PC-3 (cell line): Measurements from ENCODE around the gene PRL.

ENCODE experiments used
- EZH2 ChIP-seq: fragments of 300-600 bp; sonication (generic); IDR thresholded peaks from one replicate; pipeline ENCODE4 v1.6.1; 2017; ENCODE audit warnings: antibody characterized with exemption, mild to moderate bottlenecking, low read length; ENCODE audit not compliant: unreplicated experiment
- EZH2phosphoT487 ChIP-seq: fragments of 300-600 bp; sonication (generic); IDR thresholded peaks from 2 replicates; pipeline ENCODE4 v1.6.1; 2018; ENCODE audit warnings: mild to moderate bottlenecking, antibody characterized with exemption, low read length, borderline replicate concordance
- TF ChIP-seq, protein P1 (sequence below): fragments of 300-600 bp; sonication (generic); conservative IDR thresholded peaks from 2 replicates; pipeline ENCODE4 v1.5.1; 2017; ENCODE audit warnings: antibody characterized with exemption, low read depth, mild to moderate bottlenecking, low read length

DNA sequence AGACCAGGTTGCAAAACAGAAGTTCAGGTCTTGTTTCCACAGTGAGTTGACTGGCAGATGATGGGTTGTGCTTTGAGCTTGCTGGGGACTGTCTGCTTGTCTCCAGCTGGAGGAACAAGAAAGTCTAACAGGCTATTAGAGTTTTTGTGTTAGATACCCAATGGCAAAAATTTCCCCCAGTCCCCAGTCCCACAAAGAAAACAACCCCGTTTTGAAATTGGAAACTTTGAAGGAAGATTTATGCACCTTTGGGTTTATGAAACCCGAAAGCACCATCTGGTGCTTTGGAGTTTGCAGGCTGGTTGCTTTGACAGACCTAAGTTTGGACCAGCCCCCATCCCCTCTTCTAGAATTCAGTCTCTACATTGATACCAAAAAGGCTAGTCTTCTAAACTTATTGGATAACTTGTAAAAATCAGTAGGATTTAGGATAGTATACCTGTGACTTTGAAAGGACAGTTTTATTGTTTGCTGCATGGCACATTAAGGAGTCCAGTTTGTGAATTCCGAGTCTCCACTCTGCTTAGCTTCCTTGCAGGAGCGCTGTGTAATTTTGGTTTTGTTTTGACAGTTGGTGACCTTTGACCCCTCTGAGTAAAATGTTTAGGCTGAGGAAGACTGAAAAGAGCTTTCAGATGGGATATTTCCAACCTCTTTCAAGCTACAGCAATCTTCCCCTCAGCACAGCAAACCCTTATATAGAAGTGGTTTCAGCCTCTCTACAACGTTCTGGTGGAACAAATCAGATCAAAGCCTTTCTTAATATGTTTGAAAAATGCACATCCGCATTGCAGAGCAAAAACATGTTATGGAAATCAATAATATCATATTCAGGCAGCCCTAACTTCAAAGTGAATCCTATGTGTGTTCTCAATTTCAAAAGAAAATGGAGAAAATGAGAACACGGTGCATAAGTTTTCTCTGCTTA lies 25.5 kb upstream of the PRL start:
- TF ChIP-seq, protein P1, sequence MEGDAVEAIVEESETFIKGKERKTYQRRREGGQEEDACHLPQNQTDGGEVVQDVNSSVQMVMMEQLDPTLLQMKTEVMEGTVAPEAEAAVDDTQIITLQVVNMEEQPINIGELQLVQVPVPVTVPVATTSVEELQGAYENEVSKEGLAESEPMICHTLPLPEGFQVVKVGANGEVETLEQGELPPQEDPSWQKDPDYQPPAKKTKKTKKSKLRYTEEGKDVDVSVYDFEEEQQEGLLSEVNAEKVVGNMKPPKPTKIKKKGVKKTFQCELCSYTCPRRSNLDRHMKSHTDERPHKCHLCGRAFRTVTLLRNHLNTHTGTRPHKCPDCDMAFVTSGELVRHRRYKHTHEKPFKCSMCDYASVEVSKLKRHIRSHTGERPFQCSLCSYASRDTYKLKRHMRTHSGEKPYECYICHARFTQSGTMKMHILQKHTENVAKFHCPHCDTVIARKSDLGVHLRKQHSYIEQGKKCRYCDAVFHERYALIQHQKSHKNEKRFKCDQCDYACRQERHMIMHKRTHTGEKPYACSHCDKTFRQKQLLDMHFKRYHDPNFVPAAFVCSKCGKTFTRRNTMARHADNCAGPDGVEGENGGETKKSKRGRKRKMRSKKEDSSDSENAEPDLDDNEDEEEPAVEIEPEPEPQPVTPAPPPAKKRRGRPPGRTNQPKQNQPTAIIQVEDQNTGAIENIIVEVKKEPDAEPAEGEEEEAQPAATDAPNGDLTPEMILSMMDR: no peak
- no peak for TF ChIP-seq EZH2
- TF ChIP-seq EZH2phosphoT487: no peak
